Measurements from ENCODE around the gene EFTUD2. TPM values are rescaled to one million over a fixed set of nuclear protein-coding genes. Genes with fewer than 3 reads are reported as not detected.

Gene EFTUD2
- total RNA-seq, 1 experiment from 2014 or later = 143 TPM

DNA sequence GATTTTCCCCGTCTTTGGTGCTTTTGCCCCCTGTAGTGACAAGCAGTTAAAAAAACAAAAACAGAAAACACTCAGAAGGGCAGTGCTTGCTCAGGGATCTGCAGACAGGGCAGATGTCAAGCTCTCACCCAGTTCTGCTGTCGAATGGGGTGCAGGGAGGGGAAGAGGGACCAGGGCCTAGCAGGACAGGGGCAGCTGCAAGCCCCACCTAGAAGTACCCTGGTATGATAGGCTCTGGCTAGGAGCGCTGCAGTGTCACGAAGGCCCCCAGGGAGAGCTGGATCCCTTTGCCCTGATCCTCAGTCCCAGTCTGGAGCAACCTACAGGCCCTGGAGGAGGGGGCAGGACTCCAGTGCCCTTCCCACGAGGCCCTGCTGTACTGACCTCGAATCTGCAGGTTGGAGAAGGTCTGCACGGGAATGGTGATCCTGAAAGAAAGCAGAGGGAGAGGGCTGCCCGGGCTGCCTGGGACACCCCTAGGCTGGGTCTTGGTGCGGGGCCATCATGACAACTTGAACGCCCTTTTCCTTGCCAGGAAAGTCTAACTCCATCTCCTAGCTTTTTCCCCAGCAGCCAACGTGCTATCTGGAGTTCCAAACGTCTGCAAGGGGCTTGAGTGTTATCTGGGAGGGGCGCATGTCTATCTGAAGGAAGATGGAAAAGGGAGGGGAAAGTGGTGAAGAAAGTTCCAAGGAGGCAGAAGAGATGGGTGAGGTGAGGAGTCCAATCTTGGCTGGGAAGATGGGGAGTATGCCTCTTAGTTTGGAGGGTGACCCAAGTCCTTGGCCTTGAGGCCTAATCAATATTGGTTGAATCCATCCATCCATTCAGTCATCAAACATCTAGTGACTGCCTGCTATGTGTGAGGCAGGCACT is 11.2 kb upstream of the EFTUD2 start:
- no peak for DNase-seq (ENCODE audit: low spot score)

DNA sequence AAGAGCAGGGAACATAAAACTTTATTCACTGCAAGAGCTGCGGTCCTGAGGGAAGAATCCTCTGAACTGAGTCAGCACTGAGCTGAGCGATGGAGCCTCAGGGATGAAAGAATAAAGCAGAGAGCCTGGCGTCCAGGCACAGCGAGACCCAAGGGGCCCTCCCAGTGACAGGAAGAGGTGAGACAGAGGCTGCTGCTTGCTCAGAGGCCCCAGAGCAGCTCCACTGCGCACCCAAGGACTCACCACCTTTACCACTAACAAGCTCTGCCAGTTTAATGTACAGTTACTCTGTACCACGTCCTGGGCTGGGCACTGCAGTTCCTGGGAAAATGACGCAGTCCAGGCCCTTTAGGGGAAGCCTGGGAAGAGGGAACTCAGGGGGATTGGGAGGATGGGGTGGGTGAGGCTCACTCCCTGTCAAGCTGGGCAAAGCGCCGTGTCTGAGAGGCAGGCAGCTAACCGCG is 10.5 kb upstream of the EFTUD2 start:
- no peak for DNase-seq (ENCODE audit: low spot score)

DNA sequence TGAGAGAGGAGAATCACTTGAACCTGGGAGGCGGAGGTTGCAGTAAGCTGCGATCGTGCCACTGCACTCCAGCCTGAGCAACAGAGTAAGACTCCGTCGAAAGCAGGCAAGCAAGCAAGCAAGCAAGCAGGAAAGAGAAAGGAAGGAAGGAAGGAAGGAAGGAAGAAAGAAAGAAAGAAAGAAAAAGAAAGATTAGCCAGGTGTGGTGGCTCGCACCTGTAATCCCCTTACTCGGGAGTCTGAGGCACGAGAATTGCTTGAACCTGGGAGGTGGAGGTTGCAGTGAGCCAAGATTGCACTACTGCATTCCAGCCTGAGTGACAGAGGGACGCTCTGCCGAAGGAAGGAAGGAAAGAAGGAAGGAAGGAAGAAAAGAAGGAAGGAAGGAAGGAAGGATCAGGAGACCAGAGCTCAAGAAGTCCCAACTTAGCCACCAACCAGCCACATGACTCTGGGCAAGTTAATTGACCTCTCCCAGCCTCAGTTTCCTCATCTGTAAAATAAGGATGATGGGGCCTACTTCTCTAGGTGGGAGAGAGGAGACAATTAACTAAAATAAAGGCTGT is 9.6 kb upstream of the EFTUD2 start:
- DNase-seq (ENCODE audit: low spot score) = no peak

DNA sequence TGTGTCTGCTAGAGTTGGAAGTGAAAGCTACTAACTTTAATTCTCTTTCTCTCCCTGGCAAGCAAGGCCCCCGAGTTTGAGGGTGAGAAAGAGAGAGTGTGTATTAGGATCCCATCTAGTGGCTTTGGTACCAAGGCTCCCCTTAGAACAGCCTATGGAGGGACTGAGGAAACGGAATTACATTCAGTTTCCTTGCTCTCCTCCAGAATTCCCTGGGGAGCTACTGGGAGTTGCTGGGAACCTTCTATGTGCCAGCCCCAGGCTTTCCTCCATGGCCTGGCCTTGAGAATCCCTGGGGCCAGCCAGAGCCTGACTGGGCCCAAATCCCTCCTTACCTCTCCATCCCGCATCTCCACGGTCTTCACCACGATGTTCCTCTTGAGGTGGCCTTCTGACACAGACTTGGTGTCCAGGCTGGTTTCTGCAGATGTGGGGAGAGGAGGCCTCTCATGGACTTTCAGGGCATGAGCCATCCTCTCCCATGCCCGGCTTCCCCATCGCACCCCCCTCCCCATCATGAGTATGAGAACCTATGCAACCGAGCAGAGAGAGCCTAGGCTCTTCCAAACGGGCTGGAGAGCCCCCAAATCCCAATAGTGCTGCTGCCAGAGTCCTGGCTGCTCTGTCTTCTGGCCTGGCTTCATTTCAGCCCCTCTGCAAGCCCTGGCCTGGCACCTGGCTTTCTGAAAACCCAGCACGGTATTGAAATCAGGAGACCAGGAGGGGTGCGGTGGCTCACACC is 8.7 kb upstream of the EFTUD2 start:
- no peak for DNase-seq (ENCODE audit: low spot score)

DNA sequence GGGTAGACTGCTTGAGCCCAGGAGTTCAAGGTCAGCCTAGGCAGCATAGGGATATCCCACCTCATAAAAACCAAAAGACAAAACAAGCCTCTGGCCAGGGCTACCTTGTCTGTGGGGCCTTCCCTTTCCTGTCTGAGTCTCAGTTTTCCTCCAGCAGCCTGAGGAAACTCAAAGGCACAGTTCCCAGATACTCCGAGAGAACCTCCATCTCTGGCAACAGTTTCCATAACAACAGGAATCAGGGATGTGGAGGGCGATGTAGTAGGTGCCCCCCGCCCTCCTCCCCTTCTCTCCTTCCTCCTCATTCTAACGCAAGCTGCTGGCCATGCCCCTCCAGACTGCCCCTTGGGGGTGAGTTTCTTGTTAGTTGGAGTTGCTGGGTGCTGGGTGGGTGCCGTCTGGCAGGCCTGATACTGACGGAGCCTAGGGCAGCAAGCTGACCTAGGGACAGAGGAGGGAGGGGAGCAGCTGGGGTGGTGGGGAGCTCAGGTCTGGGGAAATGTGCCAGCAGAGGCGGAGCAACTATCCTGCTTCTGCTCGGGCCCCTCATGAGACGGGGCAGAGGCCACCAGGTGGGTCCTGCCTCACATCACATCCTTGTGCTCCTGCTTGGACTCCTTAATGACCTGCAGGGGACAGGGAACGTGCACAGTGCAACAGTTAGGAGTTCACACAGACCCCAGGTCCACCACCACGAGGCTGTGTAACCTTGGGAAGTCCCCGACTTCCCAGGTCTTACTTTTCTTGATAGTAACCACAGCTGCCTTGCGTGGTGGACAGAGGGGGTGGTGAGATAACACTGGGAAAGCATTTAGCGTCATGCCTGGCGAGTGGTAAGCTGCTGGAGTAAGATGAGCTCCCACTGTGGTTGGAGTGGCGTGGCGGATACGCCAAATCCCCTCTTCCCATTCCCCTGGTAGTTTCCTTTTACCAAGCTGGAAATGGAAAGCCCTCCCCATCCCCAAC is 7.8 kb upstream of the EFTUD2 start:
- DNase-seq (ENCODE audit: low spot score) = no peak

DNA sequence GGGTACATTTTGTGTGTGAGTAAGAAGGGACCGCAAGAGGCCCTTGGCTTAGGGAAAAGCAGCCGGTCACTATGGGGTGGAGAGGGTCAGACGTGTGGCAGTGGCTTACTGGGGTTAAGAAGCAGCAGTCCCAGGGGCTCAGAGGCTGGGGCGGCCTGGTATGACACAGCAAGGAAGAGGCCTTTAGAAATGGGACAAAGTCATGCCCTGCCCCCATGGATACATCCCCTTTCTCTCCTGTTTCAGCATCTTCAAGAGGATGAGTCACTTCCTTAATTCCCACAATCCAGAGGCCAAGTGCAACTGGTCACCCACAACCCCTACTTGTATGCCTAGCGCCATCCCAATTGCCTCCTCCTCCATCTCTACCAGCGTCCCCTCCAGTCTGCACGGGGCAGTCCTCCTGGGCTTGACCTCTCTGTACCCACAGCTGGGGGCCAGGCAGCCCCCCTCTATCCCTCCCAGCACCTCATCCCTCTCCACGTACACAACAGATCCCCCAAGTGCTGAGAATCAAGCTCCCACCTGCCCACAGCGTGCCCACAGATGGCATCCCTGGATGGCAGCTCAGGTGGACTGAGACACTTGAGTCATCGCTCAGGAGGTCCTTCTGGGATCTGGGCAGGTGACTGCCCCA is 6.9 kb upstream of the EFTUD2 start:
- no peak for DNase-seq (ENCODE audit: low spot score)

DNA sequence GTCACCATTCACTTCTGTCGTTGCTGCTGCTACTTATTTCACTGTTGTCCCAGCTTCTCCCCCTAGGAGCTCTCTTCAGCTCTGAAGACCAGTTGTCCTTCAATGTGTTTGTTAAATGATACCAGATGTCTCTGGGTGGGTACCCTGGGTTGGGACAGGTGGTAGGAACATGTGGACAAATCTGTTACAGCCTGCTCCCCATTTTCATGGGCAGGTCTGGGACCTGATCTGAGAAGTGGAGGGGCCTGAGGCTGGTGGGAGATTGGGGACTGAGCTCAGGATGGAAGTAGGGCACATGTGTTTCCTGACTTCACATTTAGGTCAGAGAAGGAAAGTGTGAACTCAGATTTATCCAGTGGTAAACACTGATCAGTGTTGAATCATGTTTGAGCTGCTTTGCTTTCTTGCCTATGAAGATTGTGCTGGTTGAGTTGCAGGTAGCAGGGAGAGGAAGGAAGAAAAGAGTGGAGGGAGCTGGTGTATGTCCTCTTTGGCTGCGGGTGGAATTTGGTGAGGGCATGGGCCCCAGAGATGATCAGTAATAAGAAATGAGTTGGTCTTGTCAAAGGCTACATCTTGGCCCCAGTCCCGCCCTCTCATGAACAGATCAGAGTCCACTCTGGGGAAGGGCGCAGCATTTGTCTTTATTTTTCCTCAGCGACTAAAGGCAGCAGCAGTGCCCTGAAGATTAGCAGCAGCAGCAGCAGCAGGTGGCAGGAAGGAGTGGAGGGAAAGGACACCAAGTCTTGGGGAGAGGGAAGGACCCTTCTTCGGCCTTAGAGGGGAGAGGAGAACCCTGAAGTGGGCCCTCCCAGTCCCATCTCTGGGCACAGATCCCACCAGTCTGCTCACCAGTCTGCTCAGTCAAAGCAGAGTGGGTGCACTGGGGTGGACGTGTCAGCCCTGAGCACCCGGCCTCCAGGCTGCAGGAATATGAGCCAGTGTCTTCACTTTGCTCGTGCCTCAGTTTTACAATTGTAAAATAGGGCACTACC is 6.1 kb upstream of the EFTUD2 start:
- peak; percentile 60 for DNase-seq (ENCODE audit: low spot score)

DNA sequence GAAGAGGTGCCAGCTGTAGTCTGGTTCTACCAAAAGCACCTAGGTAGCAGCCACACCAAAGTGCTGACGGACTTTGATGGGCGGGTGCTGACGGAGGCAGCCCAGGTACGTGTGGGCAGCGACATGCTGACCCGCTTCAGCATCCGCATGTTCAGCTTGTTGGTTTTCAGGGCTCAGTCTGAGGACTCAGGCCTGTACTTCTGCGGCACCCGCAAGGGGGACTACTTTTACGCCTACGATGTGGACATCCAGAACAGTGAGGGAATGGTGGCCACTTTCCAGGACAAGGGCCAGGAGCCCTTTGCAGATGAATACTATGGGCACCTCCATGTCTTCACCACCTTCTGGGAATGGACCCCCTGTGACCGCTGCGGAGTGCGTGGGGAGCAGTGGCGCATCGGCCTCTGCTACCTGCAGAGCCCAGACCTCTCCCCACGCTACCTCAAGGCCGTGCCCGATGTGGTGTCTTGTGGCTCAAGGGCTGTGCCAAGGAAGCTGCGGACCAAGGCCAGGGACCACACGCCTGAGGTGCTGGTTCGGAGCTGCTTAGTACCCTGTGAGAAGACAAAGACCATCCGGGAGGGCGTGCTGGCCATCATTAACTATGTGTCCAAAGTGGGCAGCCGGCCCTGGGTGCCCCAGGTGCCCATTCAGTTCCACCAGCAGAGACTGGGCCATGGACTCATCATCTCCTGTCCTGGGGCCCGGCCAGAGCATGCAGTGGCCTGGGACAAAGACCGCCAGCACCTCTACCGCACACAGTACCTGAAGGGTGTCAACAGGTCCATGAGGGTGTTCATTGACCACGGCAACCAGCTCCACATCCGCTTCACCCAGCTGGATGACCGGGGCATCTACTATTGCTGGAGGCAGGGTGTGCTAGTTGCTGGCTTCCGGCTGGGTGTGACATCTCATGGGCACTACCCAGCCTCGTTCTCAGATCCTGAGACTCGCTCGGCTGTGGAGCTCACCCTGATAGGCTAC is 5.0 kb upstream of the EFTUD2 start:
- no peak for DNase-seq (ENCODE audit: low spot score)

DNA sequence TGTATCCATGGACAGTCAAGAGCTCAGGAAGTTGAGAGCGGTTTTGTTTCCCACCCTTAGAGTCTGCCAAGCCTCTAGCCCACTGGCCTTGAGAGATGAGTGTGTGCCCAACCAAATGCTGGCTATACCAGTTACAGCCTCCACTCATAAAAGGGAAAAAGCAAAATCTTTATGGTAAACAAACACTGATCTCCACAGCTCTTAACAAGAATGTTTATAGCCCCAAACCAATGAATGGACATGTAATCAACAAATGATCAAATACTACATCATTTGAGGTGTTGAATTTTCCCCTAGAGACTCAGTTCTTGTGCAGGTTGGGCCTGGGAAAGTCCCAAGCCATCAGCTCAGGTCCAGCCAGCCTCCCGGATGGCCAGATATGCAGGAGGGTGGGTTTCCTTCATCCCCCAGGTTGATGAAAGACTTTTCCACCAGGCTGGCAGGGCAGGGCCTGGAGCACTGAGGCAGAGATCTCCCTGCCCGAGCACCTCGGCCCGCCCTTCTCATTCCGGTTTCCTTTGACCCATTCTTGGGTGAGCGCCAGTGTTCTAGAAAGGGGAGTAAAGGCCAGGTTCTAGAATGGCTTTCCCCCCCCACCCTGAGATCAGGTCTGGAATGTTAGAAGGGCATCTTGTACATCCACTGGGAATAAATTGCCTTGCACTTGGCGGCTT is 3.9 kb upstream of the EFTUD2 start:
- peak; percentile 31 for DNase-seq (ENCODE audit: low spot score)

DNA sequence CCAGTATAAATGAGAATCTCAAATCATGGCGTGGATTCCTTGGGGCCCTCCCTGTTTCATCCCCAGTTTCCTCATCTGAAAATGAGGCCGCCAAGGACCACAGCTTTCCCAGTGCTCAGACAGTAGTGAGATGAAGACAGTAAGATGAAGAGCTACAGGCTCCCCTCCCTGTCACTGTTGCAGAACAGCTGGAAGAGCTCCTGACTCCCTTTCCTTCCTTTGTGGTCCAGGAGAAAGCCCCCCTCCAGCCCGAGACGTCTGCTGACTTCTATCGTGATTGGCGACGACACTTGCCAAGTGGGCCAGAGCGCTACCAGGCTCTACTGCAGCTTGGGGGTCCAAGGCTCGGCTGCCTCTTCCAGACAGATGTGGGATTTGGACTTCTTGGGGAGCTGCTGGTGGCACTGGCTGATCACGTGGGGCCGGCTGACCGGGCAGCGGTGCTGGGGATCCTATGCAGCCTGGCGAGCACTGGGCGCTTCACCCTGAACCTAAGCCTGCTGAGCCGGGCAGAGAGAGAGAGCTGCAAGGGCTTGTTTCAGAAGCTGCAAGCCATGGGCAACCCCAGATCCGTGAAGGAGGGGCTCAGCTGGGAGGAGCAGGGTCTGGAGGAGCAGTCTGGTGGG is 3.0 kb upstream of the EFTUD2 start:
- DNase-seq (ENCODE audit: low spot score) = no peak

DNA sequence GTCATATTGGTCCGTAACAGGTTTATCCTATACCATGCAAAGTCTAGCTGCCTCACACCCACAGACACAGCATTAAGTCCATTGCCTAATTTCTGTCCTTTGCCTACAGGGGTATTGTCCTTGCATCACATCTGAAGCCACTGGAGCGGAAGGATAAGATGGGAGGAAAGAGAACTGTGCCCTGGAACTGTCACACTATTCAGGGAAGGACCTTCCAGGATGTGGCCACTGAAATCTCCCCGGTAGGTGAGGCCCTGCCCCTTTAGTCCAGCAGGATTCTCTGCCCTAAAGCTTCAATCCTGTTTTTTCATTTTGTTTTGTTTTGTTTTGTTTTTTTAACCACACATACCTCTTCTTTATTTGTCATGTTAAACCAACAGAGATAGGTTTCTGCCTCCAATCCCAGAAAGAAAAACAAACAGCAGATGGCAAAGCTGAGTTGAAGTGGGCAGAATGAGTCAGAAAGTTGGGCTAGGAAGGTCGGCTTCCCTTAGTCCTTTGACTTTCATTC is 2.2 kb upstream of the EFTUD2 start:
- no peak for DNase-seq (ENCODE audit: low spot score)

DNA sequence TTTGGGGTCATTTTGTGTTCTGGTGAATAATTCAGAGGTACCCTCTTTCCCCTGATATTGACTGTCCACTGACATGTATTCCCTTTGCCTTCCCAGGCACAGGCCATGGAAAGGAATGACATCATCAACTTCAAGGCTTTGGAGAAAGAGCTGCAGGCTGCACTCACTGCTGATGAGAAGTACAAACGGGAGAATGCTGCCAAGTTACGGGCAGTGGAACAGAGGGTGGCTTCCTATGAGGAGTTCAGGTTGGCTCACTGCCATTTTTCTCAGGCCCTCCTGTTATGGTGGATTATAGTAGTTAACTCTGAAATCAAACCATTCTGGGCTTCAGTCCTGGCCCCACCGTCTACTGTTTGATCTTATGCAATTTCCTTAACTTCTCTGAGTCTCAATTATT is 1.6 kb upstream of the EFTUD2 start:
- no peak for DNase-seq (ENCODE audit: low spot score)

DNA sequence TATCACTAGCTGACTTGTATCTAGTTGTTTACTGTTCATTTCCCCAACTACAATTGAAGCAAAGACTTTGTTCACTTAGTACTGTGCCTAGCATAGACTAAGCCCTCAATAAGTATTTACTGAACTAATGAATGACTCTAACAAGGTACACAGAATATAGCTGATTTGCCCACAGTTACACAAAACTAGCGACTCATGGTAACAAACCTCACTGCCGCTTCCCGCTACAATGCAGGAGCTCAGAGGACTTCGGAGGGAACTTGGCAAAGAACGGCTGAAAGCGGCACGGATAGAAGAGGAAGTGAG is 524 bp downstream of the EFTUD2 start:
- no peak for DNase-seq (ENCODE audit: low spot score)

DNA sequence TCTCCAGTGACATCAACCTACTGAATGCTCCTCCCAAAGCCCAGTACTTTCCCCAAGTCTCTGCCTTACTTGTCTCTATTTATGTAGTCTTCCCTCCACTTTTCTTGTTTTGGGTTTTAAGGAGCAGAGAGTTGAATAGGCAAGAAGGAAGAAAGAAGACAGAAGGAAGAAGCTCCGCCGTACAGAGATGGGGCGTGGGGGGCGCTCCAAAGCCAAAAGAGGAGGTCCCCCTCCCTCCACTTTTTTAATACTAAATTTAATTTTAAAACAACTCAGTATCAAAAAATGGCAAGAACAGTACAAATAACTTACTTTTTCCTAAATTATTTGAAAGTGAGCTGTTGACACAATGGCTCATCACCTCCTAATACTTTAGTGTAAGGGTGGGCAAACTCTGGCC is 4.6 kb downstream of the EFTUD2 start:
- DNase-seq (ENCODE audit: low spot score) = no peak

DNA sequence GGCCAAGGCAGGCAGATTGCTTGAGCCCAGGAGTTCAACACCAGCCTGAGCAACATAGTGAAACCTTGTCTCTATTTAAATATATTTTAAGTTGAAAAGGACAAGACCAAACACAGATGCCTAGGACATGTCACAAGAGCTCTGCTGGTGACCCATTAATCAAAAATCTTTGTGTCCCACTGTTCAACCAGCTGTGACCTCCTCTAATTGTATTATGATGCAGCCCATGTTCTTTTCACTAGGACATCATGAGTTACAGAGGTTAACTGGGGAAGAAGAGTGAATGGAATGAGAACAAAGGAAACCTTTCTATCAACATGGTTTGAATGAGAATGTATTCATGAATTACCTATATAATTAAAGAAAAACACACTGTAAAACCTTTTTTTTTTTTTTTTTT is 7.0 kb downstream of the EFTUD2 start:
- DNase-seq (ENCODE audit: low spot score) = no peak

DNA sequence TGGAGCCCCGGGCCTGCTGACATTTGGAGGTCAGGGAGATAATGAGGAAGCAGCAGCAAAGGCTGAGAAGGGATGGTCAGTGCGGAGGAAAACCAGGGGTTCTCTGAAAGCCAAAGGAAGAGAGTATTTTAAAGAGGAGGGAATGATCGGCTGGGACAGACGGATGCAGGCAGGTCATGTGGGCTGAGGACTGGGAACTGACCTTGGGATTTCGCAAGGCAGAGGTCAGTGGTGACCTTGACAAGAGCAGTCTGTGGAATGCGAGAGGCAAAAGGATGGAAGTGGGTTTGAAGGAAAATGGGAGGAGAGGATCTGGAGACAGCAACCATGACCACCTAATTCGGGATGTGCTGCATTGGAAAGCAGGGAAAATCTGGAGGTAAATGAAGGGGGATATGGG is 10.2 kb downstream of the EFTUD2 start:
- DNase-seq (ENCODE audit: low spot score) = no peak

All from HT-29 (cell line).